GM21423 (cell line): ENCODE data around the gene SLC27A4.
"Not testable (repeated sequence)": the region's sequence is repeated elsewhere in the genome, so short reads cannot be mapped to it uniquely, and the experiment has no call there.

Experiments used
- ATAC-seq: cut with Tn5 transposase; IDR thresholded peaks from one replicate; pipeline ENCODE4 v1.9.1; 2021; ENCODE audit warnings: mild to moderate bottlenecking, moderate library complexity; ENCODE audit not compliant: unreplicated experiment

Gene SLC27A4

DNA sequence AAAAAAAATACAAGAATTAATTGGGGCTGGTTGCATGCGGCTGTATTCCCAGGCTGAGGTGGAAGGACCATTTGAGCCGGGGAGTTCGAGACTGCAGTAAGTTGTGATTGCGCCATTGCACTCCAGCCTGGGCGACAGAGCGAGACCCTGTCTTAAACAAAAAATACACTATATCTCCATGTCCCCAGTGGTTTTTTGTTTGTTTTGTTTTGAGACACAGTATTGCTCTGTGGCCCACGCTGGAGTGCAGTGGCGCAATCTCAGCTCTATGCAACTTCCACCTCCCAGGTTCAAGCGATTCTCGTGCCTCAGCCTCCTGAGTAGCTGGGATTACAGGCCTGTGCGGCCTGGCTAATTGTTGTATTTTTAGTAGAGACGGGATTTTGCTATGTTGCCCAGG, 16.5 kb upstream of the SLC27A4 start:
- ATAC-seq = no peak

DNA sequence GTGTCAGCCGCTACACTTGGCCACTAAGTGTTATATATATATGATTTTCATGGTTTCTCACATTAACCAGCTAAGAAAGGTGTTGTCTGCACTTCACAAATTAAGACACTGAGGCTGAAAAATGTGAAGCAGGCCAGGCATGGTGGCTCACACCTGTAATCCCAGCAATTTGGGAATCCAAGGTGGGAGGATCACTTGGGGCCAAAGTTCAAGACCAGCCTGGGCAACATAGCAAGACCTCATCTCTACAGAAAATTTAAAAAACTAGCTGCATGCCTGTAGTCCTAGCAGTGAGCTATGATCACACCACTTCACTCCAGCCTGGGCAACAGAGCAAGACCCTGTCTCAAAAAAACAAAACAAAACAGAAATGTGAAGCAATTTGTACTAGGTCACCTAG, 15.9 kb upstream of the SLC27A4 start:
- ATAC-seq = no peak

DNA sequence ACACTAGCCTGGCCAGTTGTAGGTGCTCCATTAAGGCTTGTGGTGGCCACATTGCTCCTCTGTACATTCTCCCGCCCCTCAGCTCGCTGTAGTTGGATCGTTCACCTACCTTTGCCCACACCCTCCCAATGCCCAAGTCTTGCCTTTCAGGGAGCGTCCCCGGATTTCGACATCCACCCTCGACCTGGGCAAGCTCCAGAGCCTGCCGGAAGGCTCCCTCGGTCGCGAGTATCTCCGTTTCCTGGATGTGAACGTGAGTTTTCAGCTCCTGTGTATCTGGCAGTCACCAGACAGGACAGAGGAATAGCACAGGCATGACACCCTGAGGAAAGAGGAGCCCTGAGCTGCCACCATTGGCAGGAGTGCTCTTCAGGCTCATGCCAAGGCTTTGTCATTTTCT, 14.7 kb upstream of the SLC27A4 start:
- no peak for ATAC-seq

- no peak for ATAC-seq
Measured at GRCh38 chr9:128333451-128333869, 6.9 kb upstream of the SLC27A4 start.

DNA sequence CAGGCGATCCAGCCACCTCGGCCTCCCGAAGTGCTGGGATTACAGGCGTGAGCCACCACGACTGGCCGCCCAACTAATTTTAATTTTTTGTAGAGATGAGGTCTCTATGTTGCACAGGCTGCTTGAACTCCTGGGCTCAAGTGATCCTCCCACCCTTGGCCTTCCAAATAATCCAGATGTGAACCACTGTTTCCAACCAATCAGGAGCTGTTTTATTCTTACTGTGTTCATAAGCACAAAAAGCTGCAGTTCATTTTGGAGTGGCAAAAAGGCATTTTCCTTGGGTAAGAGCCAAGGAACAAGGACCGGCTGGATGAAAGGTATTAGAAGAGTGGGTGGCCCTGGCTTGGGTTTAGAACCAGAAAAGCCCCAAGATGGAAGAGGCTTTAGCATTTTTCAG, 5.2 kb upstream of the SLC27A4 start:
- no peak for ATAC-seq

GRCh38 chr9:128335914-128336313, 4.4 kb upstream of the SLC27A4 start:
- ATAC-seq = no peak

DNA sequence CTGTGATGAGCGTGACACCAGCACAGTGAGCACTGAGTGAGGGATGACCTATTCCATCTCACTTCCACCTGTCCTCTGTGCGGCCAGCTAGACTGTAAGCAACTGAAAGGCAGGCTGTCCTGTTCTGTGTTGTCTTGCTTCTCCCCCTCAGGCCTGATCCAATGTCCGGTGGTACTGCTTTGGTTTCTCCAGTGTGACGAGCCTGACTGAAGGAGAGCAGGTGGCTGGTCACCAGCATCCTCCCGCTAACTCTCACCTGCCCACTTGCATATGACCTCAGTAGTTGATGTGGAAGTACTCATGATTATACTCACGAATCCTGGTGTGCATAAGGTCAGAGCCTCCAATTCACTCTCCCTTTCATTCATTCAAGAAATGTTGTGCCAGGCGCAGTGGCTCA, 2.4 kb upstream of the SLC27A4 start:
- no peak for ATAC-seq

DNA sequence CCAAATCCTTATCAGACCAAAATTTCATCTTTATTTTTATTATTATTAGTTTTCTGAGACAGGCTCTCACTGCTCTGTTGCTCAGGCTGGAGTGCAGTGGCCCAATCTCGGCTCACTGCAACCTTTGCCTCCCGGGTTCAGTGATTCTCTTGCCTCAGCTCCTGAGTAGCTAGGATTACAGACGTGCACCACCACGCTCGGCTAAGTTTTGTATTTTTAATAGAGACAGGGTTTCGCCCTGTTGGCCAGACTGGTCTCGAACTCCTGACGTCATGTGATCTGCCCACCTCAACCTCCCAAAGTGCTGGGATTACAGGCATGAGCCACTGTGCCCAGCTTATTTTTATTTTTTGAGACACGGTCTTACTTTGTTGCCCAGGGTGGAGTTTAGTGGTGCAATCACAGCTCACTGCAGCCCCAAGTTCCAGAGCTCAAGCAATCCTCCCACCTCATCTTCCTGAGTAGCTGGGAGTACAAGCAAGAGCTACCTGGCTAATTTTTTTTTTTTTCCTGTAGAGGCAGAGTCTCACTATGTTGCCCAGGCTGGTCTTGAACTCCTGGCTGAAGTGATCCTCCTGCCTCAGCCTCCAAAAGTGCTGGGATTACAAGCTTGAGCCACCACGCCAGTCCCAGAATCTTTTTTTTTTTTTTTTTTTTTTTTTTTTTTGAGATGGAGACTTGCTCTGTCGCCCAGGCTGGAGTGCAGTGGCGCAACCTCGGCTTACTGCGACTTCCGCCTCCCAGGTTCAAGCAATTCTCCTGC, 1.3 kb upstream of the SLC27A4 start:
- ATAC-seq = not testable (repeated sequence)

- no peak for ATAC-seq
Measured at GRCh38 chr9:128340691-128341434, 536 bp downstream of the SLC27A4 start.

DNA sequence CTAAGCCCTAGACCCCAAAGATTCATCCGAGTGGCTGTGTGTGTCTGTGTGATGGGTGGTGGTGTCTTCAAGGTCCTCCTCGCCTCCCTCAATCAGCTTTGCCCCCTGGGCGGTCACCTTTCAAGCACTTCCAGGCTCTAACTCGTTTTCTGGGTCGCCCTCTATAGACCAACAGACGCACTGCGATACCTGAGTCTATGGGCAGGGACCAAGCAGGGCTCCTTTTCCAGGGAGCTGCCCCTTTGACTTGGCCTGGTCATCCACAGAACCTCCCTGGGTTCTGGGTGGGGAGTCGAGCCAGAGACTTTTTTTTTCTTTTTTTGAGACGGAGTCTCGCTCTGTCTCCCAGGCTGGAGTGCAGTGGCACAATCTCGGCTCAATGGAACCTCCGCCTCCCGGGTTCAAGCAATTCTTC, 1.1 kb downstream of the SLC27A4 start:
- ATAC-seq = no peak

DNA sequence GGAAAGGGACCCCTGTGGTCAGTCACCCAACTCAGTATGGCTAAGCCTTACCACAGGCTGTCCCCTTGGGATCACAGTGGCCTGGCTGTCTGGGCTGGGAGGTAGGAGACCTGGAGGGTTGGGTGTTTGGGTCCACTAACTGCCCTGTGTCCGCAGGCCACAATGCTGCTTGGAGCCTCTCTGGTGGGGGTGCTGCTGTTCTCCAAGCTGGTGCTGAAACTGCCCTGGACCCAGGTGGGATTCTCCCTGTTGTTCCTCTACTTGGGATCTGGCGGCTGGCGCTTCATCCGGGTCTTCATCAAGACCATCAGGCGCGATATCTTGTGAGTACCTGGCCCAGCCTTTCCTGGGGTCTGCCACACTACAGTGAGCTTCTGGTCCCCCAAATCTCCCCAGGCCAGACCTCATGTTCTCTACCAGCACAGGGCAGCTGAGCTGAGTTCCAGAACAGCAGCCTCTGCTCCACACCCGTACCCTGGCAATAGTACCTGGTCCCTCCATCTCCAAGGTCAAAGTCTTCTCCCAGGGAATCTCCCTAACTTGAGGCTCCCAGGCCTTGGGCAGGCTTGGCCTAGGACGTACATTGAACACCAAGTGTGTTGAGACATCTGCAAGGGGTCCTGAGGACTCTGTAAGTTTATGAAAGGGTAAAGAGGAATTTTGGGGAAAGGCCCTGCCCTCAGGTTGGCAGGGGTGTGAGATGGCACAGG, 2.8 kb downstream of the SLC27A4 start:
- no peak for ATAC-seq

DNA sequence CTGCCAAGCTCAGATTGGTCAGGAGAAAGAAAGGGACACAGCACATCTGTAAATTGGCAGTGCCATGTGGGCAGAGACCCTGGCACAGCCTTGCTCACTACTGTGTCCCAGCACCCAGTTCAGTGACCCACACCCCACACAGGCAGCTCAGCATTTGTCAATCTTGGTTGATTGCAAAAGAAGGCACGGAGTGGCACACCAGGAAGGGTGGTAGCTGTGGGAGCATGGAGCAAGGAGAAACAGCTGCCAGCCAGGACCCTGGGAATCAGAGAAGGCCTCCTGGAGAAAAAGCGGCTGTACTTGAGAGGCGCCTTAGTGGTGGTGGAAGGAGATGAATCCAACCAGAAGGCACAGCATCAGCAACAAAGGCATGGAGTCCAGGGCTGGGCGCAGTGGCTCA, 3.5 kb downstream of the SLC27A4 start:
- ATAC-seq = no peak

- no peak for ATAC-seq
Measured at GRCh38 chr9:128344931-128345605, 4.7 kb downstream of the SLC27A4 start.

DNA sequence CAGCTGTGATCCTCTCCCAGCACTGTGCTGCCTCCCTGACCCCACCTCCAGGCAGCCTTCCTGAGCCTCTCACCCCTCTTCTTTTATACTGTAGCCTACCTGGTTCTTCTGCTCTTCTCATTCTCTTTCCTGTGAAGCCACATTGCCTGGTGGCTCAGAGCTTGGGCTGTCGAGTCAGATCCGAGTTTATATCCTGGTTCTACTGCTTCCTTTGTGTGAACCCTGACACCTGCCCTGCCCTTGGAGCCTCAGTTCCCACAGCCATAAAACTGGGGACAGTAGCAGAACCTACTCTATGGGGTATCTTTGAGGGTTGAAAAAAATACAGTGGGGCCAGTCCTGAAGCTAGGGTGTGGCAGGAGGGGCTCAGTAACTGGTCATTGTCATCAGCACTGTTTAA, 8.8 kb downstream of the SLC27A4 start:
- no peak for ATAC-seq

DNA sequence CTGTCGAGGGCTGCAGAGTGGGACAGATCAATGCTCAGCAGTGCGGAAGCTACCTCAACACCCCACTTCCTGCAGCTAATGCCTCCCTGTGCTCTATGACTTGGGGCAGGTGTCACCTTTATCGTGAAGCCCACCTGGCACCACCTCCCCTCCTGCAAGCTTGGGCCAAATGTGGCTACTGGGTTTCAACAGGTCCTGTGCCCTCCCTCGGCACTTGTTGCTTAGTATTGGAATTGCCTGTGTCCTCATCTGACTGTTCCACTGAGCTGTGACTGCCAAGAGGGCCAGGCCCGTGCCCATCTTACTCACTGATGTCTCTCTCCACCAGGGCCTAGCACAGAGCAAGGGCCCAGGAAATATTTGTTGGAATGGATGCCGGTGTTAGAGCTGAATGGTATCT, 9.4 kb downstream of the SLC27A4 start:
- ATAC-seq = no peak

DNA sequence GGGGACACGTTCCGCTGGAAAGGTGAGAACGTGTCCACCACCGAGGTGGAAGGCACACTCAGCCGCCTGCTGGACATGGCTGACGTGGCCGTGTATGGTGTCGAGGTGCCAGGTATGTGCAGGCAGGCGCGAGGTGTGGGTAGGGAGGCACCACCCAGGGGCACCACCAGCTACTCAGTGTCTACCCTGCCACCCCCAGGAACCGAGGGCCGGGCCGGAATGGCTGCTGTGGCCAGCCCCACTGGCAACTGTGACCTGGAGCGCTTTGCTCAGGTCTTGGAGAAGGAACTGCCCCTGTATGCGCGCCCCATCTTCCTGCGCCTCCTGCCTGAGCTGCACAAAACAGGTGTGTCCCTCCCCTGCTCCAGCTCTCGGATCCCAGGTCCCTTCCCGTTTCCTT, 15.1 kb downstream of the SLC27A4 start:
- no peak for ATAC-seq

DNA sequence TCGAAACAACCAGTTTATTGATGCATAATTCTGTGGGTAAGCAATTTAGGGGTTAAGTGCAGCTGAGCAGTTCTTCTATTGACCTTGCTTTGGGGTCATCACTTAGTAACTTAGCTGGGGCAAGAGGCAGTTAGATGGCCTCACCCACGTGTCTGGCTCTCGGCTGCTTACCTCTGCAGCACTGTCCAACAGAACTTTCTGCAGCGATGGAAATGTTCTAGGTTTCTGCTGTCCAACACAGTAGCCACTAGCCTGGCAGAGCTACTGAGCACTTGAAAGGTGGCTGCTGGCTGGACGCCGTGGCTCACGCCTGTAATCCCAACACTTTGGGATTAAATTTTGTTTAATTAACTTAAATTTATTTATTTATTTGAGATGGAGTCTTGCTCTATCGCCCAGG, 17.8 kb downstream of the SLC27A4 start:
- ATAC-seq = no peak

- ATAC-seq = no peak
Measured at GRCh38 chr9:128358861-128359260, 18.5 kb downstream of the SLC27A4 start.

- ATAC-seq = no peak
Measured at GRCh38 chr9:128360826-128361225, 20.5 kb downstream of the SLC27A4 start.

GRCh38 chr9:128361296-128361985, 21.1 kb downstream of the SLC27A4 start:
- no peak for ATAC-seq
